Endothelial cell of umbilical vein (primary cell): ENCODE data around the gene APBB2. TPM values are rescaled to one million over a fixed set of nuclear protein-coding genes. Genes with fewer than 3 reads are reported as not detected.

Source experiments
- BruUV-seq: library from RNA; stranded (reverse); fragments of 400-500 nt; replicated peaks from 2 replicates; lab custom pipeline; 2021; lab: Mats Ljungman, UMichigan
- CTCF ChIA-PET: fragments of 300-600, 350-600 bp; sonication (Branson Sonifier 250); formaldehyde crosslinking; loops from one replicate; lab custom pipeline; 2021; ENCODE audit warnings: antibody characterized with exemption, inconsistent platforms; lab: Charles Lee
- POLR2A ChIA-PET: fragments of 300-600, 350-600 bp; sonication (Branson Sonifier 250); formaldehyde crosslinking; loops from one replicate; lab custom pipeline; 2021; ENCODE audit warnings: antibody characterized with exemption, inconsistent platforms; lab: Charles Lee
- DNase-seq: peaks from one replicate; pipeline ENCODE4 v3.0.0-alpha.2; 2011; ENCODE audit warnings: low read depth, low spot score
- FAIRE-seq: peaks from 2 replicates; lab custom pipeline; 2011; peaks lifted over from hg19 to GRCh38; lab: Jason Lieb, UNC
- H2AFZ ChIP-seq: 2 replicates; pipeline ENCODE4 v1.6.0; 2012; ENCODE audit warnings: low read depth, low read length, control low read depth, inconsistent platforms
- H3K27ac ChIP-seq: 2 replicates; pipeline ENCODE4 v1.5.1; 2011; ENCODE audit warnings: low read depth, mild to moderate bottlenecking, control low read depth, low read length, moderate library complexity; ENCODE audit not compliant: insufficient read depth
- H3K27me3 ChIP-seq, 2 experiments: 2 replicates each; pipeline versions ENCODE4 v1.6.0 to v1.6.1; 2011; ENCODE audit warnings: low read length in 2 of 2, mixed read lengths in 1 of 2; ENCODE audit not compliant: control insufficient read depth in 2 of 2, insufficient read depth in 2 of 2
- H3K36me3 ChIP-seq, 2 experiments: 2 replicates in 1 of 2; 3 replicates in 1 of 2; pipeline ENCODE4 v1.5.1; 2011; ENCODE audit warnings: low read length in 2 of 2, mild to moderate bottlenecking in 1 of 2, moderate library complexity in 1 of 2; ENCODE audit not compliant: control insufficient read depth in 2 of 2, insufficient read depth in 2 of 2; ENCODE audit errors: extremely low read depth in 1 of 2
- H3K4me1 ChIP-seq: 3 replicates; pipeline ENCODE4 v1.5.1; 2011; ENCODE audit warnings: mild to moderate bottlenecking, low read length; ENCODE audit not compliant: control insufficient read depth, insufficient read depth; ENCODE audit errors: extremely low read depth
- H3K4me2 ChIP-seq: 2 replicates; pipeline ENCODE4 v1.6.1; 2011; ENCODE audit warnings: low read length, control low read depth, mixed read lengths; ENCODE audit not compliant: insufficient read depth
- H3K4me3 ChIP-seq, 3 experiments: fragments of 200-600 bp in 1 of 3; sonication (generic), shearing (Covaris generic) in 1 of 3; replicated peaks in 1 of 3; 2 replicates each; pipeline ENCODE4 v1.5.1; 2011 to 2016; ENCODE audit warnings: control low read depth in 3 of 3, low read length in 3 of 3, mild to moderate bottlenecking in 2 of 3, inconsistent platforms in 1 of 3, low read depth in 1 of 3, moderate library complexity in 1 of 3; ENCODE audit not compliant: insufficient read depth in 1 of 3
- H3K79me2 ChIP-seq: 2 replicates; pipeline ENCODE4 v1.6.0; 2012; ENCODE audit warnings: low read length, inconsistent platforms; ENCODE audit not compliant: control insufficient read depth, insufficient read depth
- H3K9ac ChIP-seq: replicated peaks from 2 replicates; pipeline ENCODE3; 2011; ENCODE audit warnings: low read length, control low read depth; ENCODE audit not compliant: insufficient read depth; ENCODE audit errors: extremely low read depth
- H3K9me1 ChIP-seq: replicated peaks from 3 replicates; pipeline ENCODE4 v1.6.0; 2011; ENCODE audit warnings: mild to moderate bottlenecking, low read length; ENCODE audit not compliant: control insufficient read depth, insufficient read depth; ENCODE audit errors: extremely low read depth
- H3K9me3 ChIP-seq: replicated peaks from 2 replicates; pipeline ENCODE4 v1.5.1; 2012; ENCODE audit warnings: low read length, inconsistent platforms; ENCODE audit not compliant: control insufficient read depth, insufficient read depth
- H4K20me1 ChIP-seq: replicated peaks from 2 replicates; pipeline ENCODE3; 2011; ENCODE audit warnings: mild to moderate bottlenecking, low read length; ENCODE audit not compliant: control insufficient read depth, insufficient read depth; ENCODE audit errors: extremely low read depth
- EZH2 ChIP-seq: IDR thresholded peaks from 2 replicates; pipeline ENCODE4 v1.6.1; 2012; ENCODE audit warnings: borderline replicate concordance, low read depth, mild to moderate bottlenecking, moderate library complexity, low read length, inconsistent platforms; ENCODE audit not compliant: severe bottlenecking
- FOS ChIP-seq: IDR thresholded peaks from 2 replicates; pipeline ENCODE4 v1.6.1; 2011; ENCODE audit warnings: mild to moderate bottlenecking, low read length, moderate library complexity, borderline replicate concordance; ENCODE audit not compliant: insufficient read depth
- GATA2 ChIP-seq: IDR thresholded peaks from 2 replicates; pipeline ENCODE4 v1.7.0; 2011; ENCODE audit warnings: low read depth, mild to moderate bottlenecking, moderate library complexity, mixed read lengths, low read length; ENCODE audit not compliant: insufficient read length, insufficient read depth
- JUN ChIP-seq: IDR thresholded peaks from 2 replicates; pipeline ENCODE4 v1.6.1; 2011; ENCODE audit warnings: borderline replicate concordance, low read depth; ENCODE audit not compliant: insufficient read length, insufficient read depth
- MYC ChIP-seq: IDR thresholded peaks from one replicate; pipeline ENCODE4 v1.6.1; 2011; ENCODE audit warnings: mild to moderate bottlenecking, low read depth, low read length
- POLR2A ChIP-seq: IDR thresholded peaks from 2 replicates; pipeline ENCODE4 v1.6.1; 2012; ENCODE audit warnings: low read depth, mild to moderate bottlenecking, control low read depth, low read length
- POLR2AphosphoS5 ChIP-seq: IDR thresholded peaks from 2 replicates; pipeline ENCODE4 v1.6.1; 2012; ENCODE audit warnings: low read depth, mild to moderate bottlenecking, control low read depth, low read length, moderate library complexity; ENCODE audit not compliant: insufficient read depth
- dilution Hi-C: fragments of 300-500 bp; cut with MboI; formaldehyde crosslinking; loops from one replicate; pipeline ENCODE4 v1.15.0; 2019; ENCODE audit warnings: low sequenced_read_pairs; ENCODE audit not compliant: extremely low pct_ligation_motif_present
- intact Hi-C: fragments of 100-400 bp; cut with micrococcal nuclease; formaldehyde crosslinking; loops from one replicate; pipeline ENCODE4 v1.10.0; 2022
- polyA plus RNA-seq, 4 experiments: library from polyadenylated mRNA; depleted of rRNA in 3 of 4; stranded (reverse) in 3 of 4; unstranded in 1 of 4; fragments of >200 nt; gene quantifications; 2 replicates each; pipeline versions ENCODE4 v1.2.1 to v1.2.3, GENCODE V29; 2011 to 2012; ENCODE audit warnings: missing spikeins in 1 of 4
- total RNA-seq: library from RNA; stranded (reverse); gene quantifications from 2 replicates; pipeline ENCODE4 v1.2.3, GENCODE V29; 2021
- TF ChIP-seq, protein P1 (sequence below): IDR thresholded peaks from 2 replicates; pipeline ENCODE4 v1.6.1; 2011; ENCODE audit not compliant: insufficient read depth, insufficient read length

APBB2 gene
- total and polyA plus RNA-seq, 2 donors (not counting 3 experiments of a cell fraction or from before 2014, with no cell fraction given), result 79.8 to 124 TPM

DNA sequence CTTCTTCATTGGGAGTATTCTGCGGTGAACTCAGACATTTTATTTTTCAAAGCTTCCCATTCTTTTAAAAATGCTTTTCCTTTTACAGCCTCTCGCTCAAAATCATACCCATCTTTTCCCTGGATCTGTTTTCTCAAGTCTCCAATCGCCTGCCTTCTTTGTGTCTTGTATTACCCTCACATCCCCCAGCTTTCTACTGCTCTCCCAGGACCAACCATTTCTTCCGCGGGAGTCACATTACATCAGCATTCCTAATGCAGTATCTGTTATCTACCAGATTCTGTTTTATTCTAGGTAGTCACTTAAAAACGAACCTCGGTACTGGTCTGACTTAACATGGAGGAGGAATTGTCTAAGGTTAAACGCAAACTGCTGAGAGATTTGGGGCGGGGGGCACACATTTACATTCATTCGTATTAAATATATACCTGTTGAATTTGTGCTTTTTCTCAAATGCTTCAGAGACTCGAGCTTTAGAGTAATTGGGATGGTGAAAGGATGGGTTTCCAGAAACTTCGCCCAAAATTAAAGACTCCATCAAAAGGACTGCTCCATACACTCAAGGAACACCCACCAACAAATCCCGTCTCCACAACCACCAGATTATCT is 41.9 kb upstream of the APBB2 start:
- intact Hi-C loops (loop anchor here (5.0 kb wide), 1 partner anchor 39 kb away; no protein-coding TSS in a partner anchor), dilution Hi-C loops (no loop called here)
- peak overlapping the region; percentile 60 for H3K4me2 ChIP-seq
- DNase-seq, result no peak
- no peak overlapping the region for H3K27ac ChIP-seq
- no peak overlapping the region for H2AFZ ChIP-seq
- H3K79me2 ChIP-seq, result peaks cover 15% of the 10 kb centered on the region
- no peaks in the 10 kb centered on the region for H3K9me1 ChIP-seq
- no peaks in the 10 kb centered on the region for H3K36me3 ChIP-seq
- FAIRE-seq, result no peak
- no peak overlapping the region for H3K9ac ChIP-seq
- H3K9me3 ChIP-seq, result no peaks in the 10 kb centered on the region
- H4K20me1 ChIP-seq, result no peaks in the 10 kb centered on the region
- H3K4me1 ChIP-seq, result peaks cover 12% of the 10 kb centered on the region
- ChIA-PET CTCF (interaction anchor here (0.8 to 5.8 kb wide), 7 partner anchors 11 to 406 kb away, joined by 3 to 40 read pairs (median 3); partner anchors contain the start of gene APBB2), POLR2A (interaction anchor here (0.6 to 2.1 kb wide), 6 partner anchors 10 to 328 kb away, joined by 3 to 7 read pairs (median 4); partner anchors contain the start of gene APBB2)
- BruUV-seq, result no TSS peak
- TF ChIP-seq EZH2, result peak; percentile 13
- TF ChIP-seq JUN, result no peak
- no peak for TF ChIP-seq POLR2A
- TF ChIP-seq GATA2, result no peak
- TF ChIP-seq MYC, result no peak
- H3K4me3 ChIP-seq, result peak overlapping the region in 2 of 3 experiments; percentile 33 to 48
- H3K27me3 ChIP-seq, result peaks cover 15% of the 10 kb centered on the region in 2 experiments

DNA sequence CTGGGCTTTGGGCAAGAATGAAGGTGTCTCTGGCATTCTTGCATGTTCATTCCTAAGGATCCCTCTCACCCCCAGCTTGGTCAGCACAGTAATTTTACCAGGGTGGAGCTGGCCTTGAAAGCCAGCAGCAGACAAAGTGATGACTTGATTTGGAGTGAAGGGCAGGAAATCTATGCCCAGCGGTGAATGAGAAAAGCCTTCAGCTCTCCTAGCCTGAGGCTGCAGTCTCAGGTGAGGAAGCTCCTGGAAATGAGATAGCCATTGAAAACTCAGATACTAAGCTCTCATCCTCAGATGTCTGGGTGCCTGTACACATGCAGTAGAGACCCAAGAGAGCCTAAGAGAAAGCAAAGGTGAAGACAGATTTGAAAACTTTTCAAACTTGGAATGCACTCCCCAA is 31.6 kb upstream of the APBB2 start:
- no peak overlapping the region for H3K27ac ChIP-seq
- no peak overlapping the region for H3K9ac ChIP-seq
- DNase-seq (no peak), FAIRE-seq (no peak)
- TF ChIP-seq EZH2 (no peak), POLR2AphosphoS5 (no peak), GATA2 (no peak), POLR2A (no peak), MYC (no peak), FOS (no peak)
- TF ChIP-seq, protein P1, sequence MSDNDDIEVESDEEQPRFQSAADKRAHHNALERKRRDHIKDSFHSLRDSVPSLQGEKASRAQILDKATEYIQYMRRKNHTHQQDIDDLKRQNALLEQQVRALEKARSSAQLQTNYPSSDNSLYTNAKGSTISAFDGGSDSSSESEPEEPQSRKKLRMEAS, result no peak
- no peak overlapping the region for H3K4me2 ChIP-seq
- no peak overlapping the region for H3K4me3 ChIP-seq
- no peaks in the 10 kb centered on the region for H4K20me1 ChIP-seq
- intact Hi-C loops, result no loop called here
- POLR2A ChIA-PET, result interaction anchor here (1.7 kb wide), 1 partner anchor 10 kb away, joined by 7 read pairs; the partner anchor contains the start of gene UCHL1
- no peaks in the 10 kb centered on the region for H3K9me3 ChIP-seq
- H3K79me2 ChIP-seq, result no peaks in the 10 kb centered on the region
- peaks cover 30 to 33% of the 10 kb centered on the region in 2 experiments for H3K27me3 ChIP-seq
- no peaks in the 10 kb centered on the region for H3K9me1 ChIP-seq
- dilution Hi-C loops, result no loop called here
- no peak overlapping the region for H2AFZ ChIP-seq
- no peaks in the 10 kb centered on the region for H3K36me3 ChIP-seq
- CTCF ChIA-PET, result interaction anchor here (1.2 to 1.3 kb wide), 3 partner anchors 10 to 320 kb away, joined by 3 read pairs; partner anchors contain the start of gene UCHL1
- no peaks in the 10 kb centered on the region for H3K4me1 ChIP-seq
- no TSS peak for BruUV-seq
